ENCODE results near the gene C2orf69.

Gene C2orf69

DNA sequence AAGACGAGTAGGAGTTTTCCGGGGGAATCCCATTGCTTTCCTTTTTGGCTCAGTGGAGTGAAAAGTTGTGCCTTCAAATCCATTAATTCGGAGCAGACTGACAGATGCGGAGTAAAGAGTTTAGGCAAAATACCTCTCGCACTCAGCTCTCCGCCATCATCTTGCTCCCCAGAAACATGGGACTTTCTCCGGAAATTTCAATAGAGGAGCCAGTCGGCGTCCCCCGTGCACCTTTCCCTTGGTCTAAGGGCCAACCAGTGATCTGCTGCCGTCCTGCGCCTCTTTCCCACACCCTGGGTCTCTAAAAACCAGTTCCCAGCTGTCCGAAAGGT lies 43.9 kb downstream of the C2orf69 start:
- H3K27ac ChIP-seq = peak overlapping the region; percentile 95
- no peak for DNase-seq (ENCODE audit: low spot score)
- no peak for TF ChIP-seq CTCF (conservative IDR thresholded peaks at IDR 0.05; ENCODE audit: low read depth)
- ChIA-PET CTCF (interaction anchor here (0.6 to 0.9 kb wide), 2 partner anchors 18 to 24 kb away, joined by 5 to 7 read pairs; no protein-coding TSS in a partner anchor), POLR2A (ENCODE audit: low non-redundant PET) (no interaction called here)

DNA sequence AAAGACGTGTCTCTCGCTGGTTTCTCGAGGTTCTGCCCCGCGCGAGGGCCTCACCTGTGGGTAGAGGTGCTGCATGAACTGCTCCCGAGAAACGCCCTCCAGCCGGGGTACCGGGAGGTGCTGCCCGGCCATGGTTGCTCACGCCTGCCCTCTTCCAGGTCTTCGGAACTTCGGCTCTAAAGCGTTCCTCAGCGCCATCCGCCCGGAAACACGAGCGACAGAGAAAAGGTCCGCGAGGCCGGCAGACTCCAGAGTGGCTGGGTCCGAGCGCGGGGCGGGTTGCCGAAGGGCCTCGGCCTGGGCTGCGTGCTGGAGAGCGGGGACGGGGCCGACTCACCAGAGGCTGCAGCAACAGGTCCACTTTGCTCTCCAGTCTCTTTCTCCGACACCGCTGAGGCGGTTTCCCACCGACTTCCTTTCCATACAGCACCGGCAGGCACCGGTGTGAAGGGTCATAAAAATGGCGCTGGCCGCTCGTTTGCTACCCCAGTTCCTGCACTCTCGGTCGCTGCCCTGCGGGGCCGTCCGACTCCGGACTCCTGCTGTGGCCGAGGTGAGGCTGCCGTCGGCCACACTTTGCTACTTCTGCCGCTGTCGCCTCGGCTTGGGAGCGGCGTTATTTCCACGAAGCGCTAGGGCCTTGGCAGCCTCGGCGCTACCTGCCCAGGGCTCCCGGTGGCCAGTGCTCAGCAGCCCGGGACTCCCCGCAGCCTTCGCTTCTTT lies 44.4 kb downstream of the C2orf69 start, which contains the start of the genes MAIP1 and TYW5:
MAIP1 (plus strand) TSS at position 244 of the 723 bp plus-strand sequence; CDS start at position 461, 217 bp downstream.
TYW5 (minus strand) TSS at position 153 of the 723 bp plus-strand sequence; CDS start at position 132, 21 bp downstream.
- H3K27ac ChIP-seq = peak within 1 kb of the TSS; percentile 95
- peak; percentile 89 for DNase-seq (ENCODE audit: low spot score)
- no peak for TF ChIP-seq CTCF (conservative IDR thresholded peaks at IDR 0.05; ENCODE audit: low read depth)
- POLR2A ChIA-PET (ENCODE audit: low non-redundant PET) = no interaction called here
- CTCF ChIA-PET = interaction anchor here (0.6 kb wide), 1 partner anchor 25 kb away, joined by 5 read pairs; no protein-coding TSS in a partner anchor

DNA sequence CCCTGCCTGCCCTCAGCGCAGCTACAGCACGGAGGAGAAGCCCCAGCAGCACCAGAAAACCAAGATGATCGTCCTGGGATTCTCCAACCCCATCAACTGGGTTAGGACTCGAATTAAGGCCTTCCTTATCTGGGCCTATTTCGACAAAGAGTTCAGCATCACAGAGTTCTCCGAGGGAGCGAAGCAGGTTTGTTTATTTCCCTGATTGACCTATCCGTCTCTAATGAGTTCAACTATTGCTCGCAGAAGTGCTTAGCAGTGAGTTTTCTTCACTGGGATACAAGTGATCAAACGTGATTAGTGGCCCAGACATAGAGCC lies 44.9 kb downstream of the C2orf69 start:
- no peak for TF ChIP-seq CTCF (conservative IDR thresholded peaks at IDR 0.05; ENCODE audit: low read depth)
- peak overlapping the region; percentile 95 for H3K27ac ChIP-seq
- POLR2A ChIA-PET (ENCODE audit: low non-redundant PET) = no interaction called here
- CTCF ChIA-PET = no interaction called here
- no peak for DNase-seq (ENCODE audit: low spot score)

DNA sequence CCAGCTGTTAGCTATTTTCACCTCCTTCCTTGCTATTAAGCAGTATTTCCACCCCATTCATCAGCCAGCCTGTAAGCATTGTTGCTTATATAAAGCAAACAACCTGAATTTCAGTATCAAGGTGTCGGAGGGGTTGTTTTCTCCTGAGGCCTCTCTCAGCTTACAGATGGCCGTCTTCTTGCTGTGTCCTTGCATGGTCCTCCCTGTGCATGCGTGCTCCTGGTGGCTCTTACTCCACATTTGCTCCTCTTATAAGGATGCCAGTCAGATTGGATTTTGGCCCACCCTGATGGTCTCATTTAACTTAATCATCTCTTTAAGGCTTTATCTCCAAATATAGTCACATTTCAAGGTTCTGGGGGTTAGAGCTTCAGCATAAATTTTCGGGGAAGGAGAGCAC lies 46.9 kb downstream of the C2orf69 start:
- DNase-seq (ENCODE audit: low spot score) = no peak
- TF ChIP-seq CTCF (conservative IDR thresholded peaks at IDR 0.05; ENCODE audit: low read depth) = no peak
- H3K27ac ChIP-seq = no peak overlapping the region
- CTCF ChIA-PET = interaction anchor here (1.0 kb wide), 1 partner anchor 13 kb away, joined by 3 read pairs; no protein-coding TSS in a partner anchor
- POLR2A ChIA-PET (ENCODE audit: low non-redundant PET) = no interaction called here

GRCh38 chr2:199962203-199962602 lies 51.1 kb downstream of the C2orf69 start:
- POLR2A ChIA-PET (ENCODE audit: low non-redundant PET) = no interaction called here
- CTCF ChIA-PET = no interaction called here

GRCh38 chr2:199966405-199966804 lies 55.3 kb downstream of the C2orf69 start:
- ChIA-PET POLR2A (ENCODE audit: low non-redundant PET) (no interaction called here), CTCF (no interaction called here)
- TF ChIP-seq CTCF (conservative IDR thresholded peaks at IDR 0.05; ENCODE audit: low read depth) = no peak
- H3K27ac ChIP-seq = no peak overlapping the region
- DNase-seq (ENCODE audit: low spot score) = no peak

More at GRCh38 chr2:199962203-199962602, 51.1 kb downstream of the C2orf69 start:
- TF ChIP-seq CTCF (conservative IDR thresholded peaks at IDR 0.05; ENCODE audit: low read depth) = no peak
- no peak overlapping the region for H3K27ac ChIP-seq
- no peak for DNase-seq (ENCODE audit: low spot score)

All from RWPE1 (cell line).